Lung (tissue), 12 donors: ENCODE measurements around the gene AP3S2. TPM values are rescaled to one million over a fixed set of nuclear protein-coding genes. Genes with fewer than 3 reads are reported as not detected.

Source experiments
- ATAC-seq: fragments of 200-7000 bp; cut with Tn5 transposase; one replicate; pipeline ENCODE4 v1.9.1; 2020; ENCODE audit warnings: moderate number of reproducible peaks; ENCODE audit not compliant: insufficient read depth, low FRiP score
- DNase-seq, 3 donors: peaks; one replicate each; pipeline ENCODE4 v3.0.0-alpha.2; 2013 to 2017
- H3K27ac ChIP-seq, 2 donors: one replicate each; pipeline ENCODE4 v1.5.1; 2013; ENCODE audit warnings: mild to moderate bottlenecking in 2 of 2, moderate library complexity in 2 of 2, control low read depth in 1 of 2, inconsistent platforms in 1 of 2, low read depth in 1 of 2, low read length in 1 of 2
- H3K27me3 ChIP-seq, 3 donors: one replicate each; pipeline ENCODE4 v1.5.1; 2013; ENCODE audit warnings: low read length in 2 of 3; ENCODE audit not compliant: control insufficient read depth in 3 of 3, insufficient read depth in 3 of 3
- H3K36me3 ChIP-seq, 4 donors: one replicate each; pipeline ENCODE4 v1.5.1; 2013; ENCODE audit warnings: low read length in 4 of 4, mild to moderate bottlenecking in 1 of 4, moderate library complexity in 1 of 4; ENCODE audit not compliant: control insufficient read depth in 4 of 4, insufficient read depth in 4 of 4
- H3K4me1 ChIP-seq, 5 donors: one replicate each; pipeline ENCODE4 v1.5.1; 2013; ENCODE audit warnings: low read length in 5 of 5, mild to moderate bottlenecking in 2 of 5, moderate library complexity in 1 of 5; ENCODE audit not compliant: control insufficient read depth in 5 of 5, insufficient read depth in 5 of 5
- H3K4me3 ChIP-seq: one replicate; pipeline ENCODE4 v1.5.1; 2013; ENCODE audit warnings: mild to moderate bottlenecking, control low read depth, moderate library complexity
- H3K9ac ChIP-seq, 2 donors: one replicate each; pipeline ENCODE4 v1.5.1; 2013; ENCODE audit warnings: low read length in 2 of 2, control low read depth in 1 of 2; ENCODE audit not compliant: insufficient read depth in 1 of 2
- H3K9me3 ChIP-seq, 4 donors: one replicate each; pipeline ENCODE4 v1.5.1; 2013; ENCODE audit warnings: low read length in 3 of 4, mild to moderate bottlenecking in 1 of 4, moderate library complexity in 1 of 4; ENCODE audit not compliant: control insufficient read depth in 4 of 4, insufficient read depth in 3 of 4
- CTCF ChIP-seq: IDR thresholded peaks from 2 replicates; pipeline ENCODE4 v1.5.1; 2012; ENCODE audit warnings: mild to moderate bottlenecking; ENCODE audit errors: control extremely low read depth, extremely low read depth
- WGBS, 2 donors: extraction: QIAGEN DNeasy Blood & Tissue Kit; methylation state at CpG; one replicate each; pipeline ENCODE4 v1.1.7; 2013; 5-methylcytosine and 5-hydroxymethylcytosine counted together
- polyA plus RNA-seq, 2 donors: library from polyadenylated mRNA; stranded (reverse); fragments of 200-250 nt; gene quantifications; one replicate each; pipeline ENCODE4 v1.2.1, GENCODE V29; 2013
- total RNA-seq, 2 donors: library from RNA; depleted of rRNA in 1 of 2; stranded (reverse); fragments of >200 nt in 1 of 2; gene quantifications; one replicate each; pipeline ENCODE4 v1.2.1, GENCODE V29; 2014 to 2021
- donor health status: control.
- donor health status: control.
- donor health status: Bipolar disorder and iron deficiency.
- donor health status: healthy.
- donor health status: DM: yes; HTN: yes; CAD: no.

AP3S2 gene
- total and polyA plus RNA-seq, 4 donors = 9.9 to 31.8 (median 25.9) TPM

GRCh38 chr15:89825271-89825940, 68.4 kb downstream of the AP3S2 start:
- ATAC-seq (no peak), DNase-seq (no peak)
- H3K27me3 ChIP-seq = peaks cover 0 to 7% (median 0%) of the 10 kb centered on the region in 3 donors
- peaks cover 0 to 13% (median 0%) of the 10 kb centered on the region in 5 donors for H3K4me1 ChIP-seq
- no peak overlapping the region for H3K4me3 ChIP-seq
- H3K9me3 ChIP-seq = no peaks in the 10 kb centered on the region
- WGBS, 2 donors = 40 to 64% methylated on average over 10 of the region's 10 CpGs
- H3K27ac ChIP-seq = peak overlapping the region in 1 of 2 donors; percentile 29
- TF ChIP-seq CTCF = no peak
- H3K36me3 ChIP-seq = no peaks in the 10 kb centered on the region
- no peak overlapping the region for H3K9ac ChIP-seq

- H3K9ac ChIP-seq = no peak overlapping the region
- H3K4me3 ChIP-seq = no peak overlapping the region
- WGBS, 2 donors = 79 to 80% methylated on average over 7 of the region's 7 CpGs
- TF ChIP-seq CTCF = no peak
- peaks cover 0 to 7% (median 0%) of the 10 kb centered on the region in 3 donors for H3K27me3 ChIP-seq
- peaks cover 0 to 13% (median 0%) of the 10 kb centered on the region in 5 donors for H3K4me1 ChIP-seq
- H3K36me3 ChIP-seq = no peaks in the 10 kb centered on the region
- no peaks in the 10 kb centered on the region for H3K9me3 ChIP-seq
- ATAC-seq (no peak), DNase-seq (no peak)
- H3K27ac ChIP-seq = no peak overlapping the region
Observed at GRCh38 chr15:89824607-89824867, 69.3 kb downstream of the AP3S2 start.

- ATAC-seq = no peak
- WGBS, 2 donors = 88 to 94% methylated on average over 16 of the region's 16 CpGs
- TF ChIP-seq CTCF = no peak
- H3K4me3 ChIP-seq = no peak overlapping the region
- H3K36me3 ChIP-seq = no peaks in the 10 kb centered on the region
- H3K27ac ChIP-seq = peak overlapping the region in 1 of 2 donors; percentile 7
- H3K9ac ChIP-seq = no peak overlapping the region
- DNase-seq = no peak
- peaks cover 0 to 13% (median 0%) of the 10 kb centered on the region in 5 donors for H3K4me1 ChIP-seq
- H3K9me3 ChIP-seq = no peaks in the 10 kb centered on the region
- peaks cover 0 to 7% (median 0%) of the 10 kb centered on the region in 3 donors for H3K27me3 ChIP-seq
Observed at GRCh38 chr15:89823836-89824606, 69.8 kb downstream of the AP3S2 start.
